OCI-LY1 (cell line): Measurements from ENCODE around the gene MCC.

Experiments used
- H2AFZ ChIP-seq: fragments of 200-600 bp; sonication (generic), shearing (Covaris generic); 2 replicates; pipeline ENCODE4 v1.6.0; 2014; ENCODE audit warnings: antibody characterized with exemption, mild to moderate bottlenecking, low read length
- H3F3A ChIP-seq: fragments of 200-600 bp; sonication (generic), shearing (Covaris generic); 2 replicates; pipeline ENCODE4 v1.6.0; 2014; ENCODE audit warnings: mild to moderate bottlenecking, antibody characterized with exemption, low read length, moderate library complexity; ENCODE audit not compliant: insufficient read depth
- H3K27ac ChIP-seq: fragments of 200-600 bp; sonication (generic); 2 replicates; pipeline ENCODE4 v1.5.1; 2014; ENCODE audit warnings: low read length, mixed run types, mild to moderate bottlenecking, low read depth; ENCODE audit not compliant: poor library complexity, severe bottlenecking
- H3K27me3 ChIP-seq: fragments of 200-600 bp; sonication (generic); 2 replicates; pipeline ENCODE4 v1.6.0; 2014; ENCODE audit warnings: antibody characterized with exemption, mild to moderate bottlenecking, low read length, moderate library complexity; ENCODE audit not compliant: insufficient read depth
- H3K36me3 ChIP-seq: fragments of 200-600 bp; sonication (generic); 2 replicates; pipeline ENCODE4 v1.6.1; 2014; ENCODE audit warnings: mild to moderate bottlenecking, antibody characterized with exemption, low read length, moderate library complexity, mixed read lengths; ENCODE audit not compliant: insufficient read depth
- H3K4me1 ChIP-seq: fragments of 200-600 bp; sonication (generic); 2 replicates; pipeline ENCODE4 v1.5.1; 2014; ENCODE audit warnings: mild to moderate bottlenecking, low read length, moderate library complexity; ENCODE audit not compliant: insufficient read depth, severe bottlenecking
- H3K4me2 ChIP-seq: fragments of 200-600 bp; sonication (generic), shearing (Covaris generic); 2 replicates; pipeline ENCODE4 v1.6.1; 2014; ENCODE audit warnings: low read length
- H3K4me3 ChIP-seq: fragments of 200-600 bp; sonication (generic); 2 replicates; pipeline ENCODE4 v1.5.1; 2014; ENCODE audit warnings: low read length, low read depth, mild to moderate bottlenecking, mixed read lengths; ENCODE audit not compliant: poor library complexity, severe bottlenecking
- H3K79me2 ChIP-seq: fragments of 200-600 bp; shearing (Covaris generic); 2 replicates; pipeline ENCODE4 v1.6.1; 2016; ENCODE audit warnings: mixed run types, low read length, mixed read lengths; ENCODE audit not compliant: insufficient read depth
- H3K9ac ChIP-seq: fragments of 200-600 bp; sonication (generic), shearing (Covaris generic); 2 replicates; pipeline ENCODE4 v1.6.1; 2014; ENCODE audit warnings: mild to moderate bottlenecking, low read length, mixed read lengths
- H3K9me2 ChIP-seq: fragments of 200-600 bp; sonication (generic), shearing (Covaris generic); 2 replicates; pipeline ENCODE4 v1.6.1; 2014; ENCODE audit warnings: low read depth, mild to moderate bottlenecking, low read length, mixed read lengths
- H3K9me3 ChIP-seq: fragments of 200-600 bp; shearing (Covaris generic); 2 replicates; pipeline ENCODE4 v1.6.1; 2014; ENCODE audit warnings: low read length, mixed read lengths
- H4K20me1 ChIP-seq: fragments of 200-600 bp; sonication (generic), shearing (Covaris generic); 2 replicates; pipeline ENCODE4 v1.6.0; 2016; ENCODE audit warnings: mild to moderate bottlenecking, low read length; ENCODE audit not compliant: insufficient read depth
- EZH2 ChIP-seq: fragments of 200-600 bp; sonication (generic), shearing (Covaris generic); IDR thresholded peaks from 2 replicates; pipeline ENCODE4 v1.8.0; 2017; ENCODE audit warnings: borderline replicate concordance, mixed run types, mild to moderate bottlenecking, antibody characterized with exemption, low read length, moderate library complexity, mixed read lengths
- TF ChIP-seq, protein P1 (sequence below): fragments of 200-600 bp; sonication (generic), shearing (Covaris generic); IDR thresholded peaks from 2 replicates; pipeline ENCODE4 v1.5.1; 2017; ENCODE audit warnings: mild to moderate bottlenecking, antibody characterized with exemption, low read length, moderate library complexity, mixed read lengths

Gene MCC

DNA sequence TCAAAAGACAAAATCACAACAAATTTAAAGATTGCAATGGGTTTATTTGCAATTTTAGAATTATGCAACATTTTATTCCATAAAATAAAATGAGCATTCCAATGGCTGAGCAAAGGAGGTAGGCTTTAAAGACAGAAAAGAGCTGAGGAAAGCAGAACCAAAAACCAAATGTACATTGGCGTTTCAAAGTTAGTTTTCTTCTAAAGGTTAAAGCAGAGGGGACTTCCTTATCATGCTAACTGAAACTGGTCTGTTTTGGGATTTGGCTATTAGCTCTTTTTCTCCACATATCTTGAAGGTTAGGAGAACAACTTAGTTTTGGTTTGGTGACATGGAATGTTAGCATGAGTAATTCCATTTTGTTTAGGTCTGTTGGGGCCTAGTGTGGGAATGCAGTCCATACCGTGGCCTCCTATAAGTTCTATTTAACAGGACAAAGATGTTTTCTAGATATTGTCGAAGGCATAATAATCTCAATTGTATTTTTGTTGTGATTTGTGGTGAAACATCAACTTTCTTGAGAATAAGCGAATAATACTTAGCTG is 491.4 kb downstream of the MCC start:
- Histone ChIP-seq H3K4me3 (no peak overlapping the region), H3K79me2 (peaks cover 36% of the 10 kb centered on the region)

DNA sequence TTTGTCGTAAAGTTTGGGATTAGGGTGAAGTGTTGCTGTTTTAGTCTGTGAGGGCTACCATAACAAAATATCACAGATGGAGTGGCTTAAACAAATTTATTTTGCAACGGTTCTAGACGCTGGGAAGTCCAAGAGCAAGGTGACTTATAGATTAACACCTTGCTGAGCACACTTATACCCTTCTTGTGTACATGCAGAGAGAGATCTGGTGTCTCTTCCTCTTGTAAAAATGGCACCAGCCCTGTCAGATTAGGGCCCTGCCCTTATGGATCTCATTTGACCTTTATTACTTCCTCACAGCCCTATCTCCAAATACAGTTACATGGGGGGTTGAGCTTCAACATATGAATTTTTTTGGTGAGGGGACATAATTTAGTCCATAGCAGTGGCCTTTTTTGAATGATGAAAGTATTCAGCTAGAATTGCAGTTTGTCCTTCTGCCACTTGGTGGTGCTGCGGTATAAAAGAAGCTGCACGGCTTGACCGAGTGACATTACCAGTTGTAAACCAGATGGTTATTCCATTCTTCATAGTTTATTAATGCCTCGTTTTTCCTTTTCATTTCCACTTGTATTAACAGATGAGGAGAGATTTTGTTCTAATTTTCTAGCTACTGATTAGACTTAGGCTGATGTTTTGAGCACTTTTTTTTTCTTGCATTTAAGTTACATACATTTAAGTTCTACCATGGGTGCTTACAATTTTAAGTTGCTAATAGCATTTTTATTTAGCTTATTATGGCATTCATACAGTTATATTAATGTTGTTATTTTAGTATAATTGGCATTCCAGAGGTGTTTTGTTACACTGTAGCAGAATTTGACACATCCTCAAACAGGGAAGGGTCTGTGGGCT is 492.3 kb downstream of the MCC start:
- no peaks in the 10 kb centered on the region for H3F3A ChIP-seq
- H3K27ac ChIP-seq = no peak overlapping the region
- no peak overlapping the region for H3K4me2 ChIP-seq
- H3K9me3 ChIP-seq = no peaks in the 10 kb centered on the region
- no peak overlapping the region for H3K4me3 ChIP-seq
- peaks cover 4% of the 10 kb centered on the region; the same call in 1 of the 2 replicates for H4K20me1 ChIP-seq
- H3K4me1 ChIP-seq = peaks cover 5% of the 10 kb centered on the region
- peaks cover 45% of the 10 kb centered on the region for H3K79me2 ChIP-seq
- H3K9me2 ChIP-seq = no peaks in the 10 kb centered on the region
- H3K27me3 ChIP-seq = no peaks in the 10 kb centered on the region
- no peak overlapping the region for H3K9ac ChIP-seq
- peaks cover 68% of the 10 kb centered on the region; the same call in 1 of the 2 replicates for H3K36me3 ChIP-seq
- no peak overlapping the region for H2AFZ ChIP-seq
- no peak for TF ChIP-seq EZH2
- TF ChIP-seq, protein P1, sequence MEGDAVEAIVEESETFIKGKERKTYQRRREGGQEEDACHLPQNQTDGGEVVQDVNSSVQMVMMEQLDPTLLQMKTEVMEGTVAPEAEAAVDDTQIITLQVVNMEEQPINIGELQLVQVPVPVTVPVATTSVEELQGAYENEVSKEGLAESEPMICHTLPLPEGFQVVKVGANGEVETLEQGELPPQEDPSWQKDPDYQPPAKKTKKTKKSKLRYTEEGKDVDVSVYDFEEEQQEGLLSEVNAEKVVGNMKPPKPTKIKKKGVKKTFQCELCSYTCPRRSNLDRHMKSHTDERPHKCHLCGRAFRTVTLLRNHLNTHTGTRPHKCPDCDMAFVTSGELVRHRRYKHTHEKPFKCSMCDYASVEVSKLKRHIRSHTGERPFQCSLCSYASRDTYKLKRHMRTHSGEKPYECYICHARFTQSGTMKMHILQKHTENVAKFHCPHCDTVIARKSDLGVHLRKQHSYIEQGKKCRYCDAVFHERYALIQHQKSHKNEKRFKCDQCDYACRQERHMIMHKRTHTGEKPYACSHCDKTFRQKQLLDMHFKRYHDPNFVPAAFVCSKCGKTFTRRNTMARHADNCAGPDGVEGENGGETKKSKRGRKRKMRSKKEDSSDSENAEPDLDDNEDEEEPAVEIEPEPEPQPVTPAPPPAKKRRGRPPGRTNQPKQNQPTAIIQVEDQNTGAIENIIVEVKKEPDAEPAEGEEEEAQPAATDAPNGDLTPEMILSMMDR = peak; percentile 94

More for the DNA sequence above, 491.4 kb downstream of the MCC start:
- Histone ChIP-seq H3K4me1 (no peaks in the 10 kb centered on the region), H3K36me3 (peaks cover 77% of the 10 kb centered on the region; the same call in 1 of the 2 replicates), H4K20me1 (0 out of 2 replicates have a peak, but pooled peaks cover 4% of the 10 kb centered on the region), H3K27me3 (no peaks in the 10 kb centered on the region), H3K9ac (no peak overlapping the region), H3K9me2 (no peaks in the 10 kb centered on the region), H3K4me2 (no peak overlapping the region), H3F3A (no peaks in the 10 kb centered on the region), H3K9me3 (no peaks in the 10 kb centered on the region), H3K27ac (no peak overlapping the region), H2AFZ (no peak overlapping the region)
- TF ChIP-seq, protein P1 = no peak
- no peak for TF ChIP-seq EZH2

DNA sequence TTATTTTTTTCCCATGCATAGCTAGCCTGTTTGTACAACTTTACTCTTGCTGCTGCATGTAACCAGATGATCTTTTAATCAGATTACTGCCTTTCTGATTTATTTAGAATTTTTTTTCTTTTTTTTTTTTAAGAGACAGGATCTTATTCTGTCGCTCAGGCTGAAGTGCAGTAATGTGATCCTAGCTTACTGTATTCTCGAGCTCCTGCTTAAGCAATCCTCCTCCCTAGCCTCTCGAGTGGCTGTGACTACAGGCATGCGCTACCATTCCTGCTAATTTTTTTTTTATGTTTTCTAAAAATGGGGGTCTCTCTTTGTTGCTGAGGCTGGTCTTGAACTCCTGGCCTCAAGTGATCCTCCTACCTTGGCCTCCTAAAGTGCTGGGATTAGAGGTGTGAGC is 502.0 kb downstream of the MCC start:
- H3K4me2 ChIP-seq = no peak overlapping the region
- H3K4me3 ChIP-seq = no peak overlapping the region
- H3K9me3 ChIP-seq = no peaks in the 10 kb centered on the region
- H3K9me2 ChIP-seq = no peaks in the 10 kb centered on the region
- H2AFZ ChIP-seq = no peak overlapping the region
- no peaks in the 10 kb centered on the region for H3F3A ChIP-seq
- no peak overlapping the region for H3K27ac ChIP-seq
- no peaks in the 10 kb centered on the region for H3K27me3 ChIP-seq
- peaks cover 98% of the 10 kb centered on the region for H3K79me2 ChIP-seq
- H3K9ac ChIP-seq = no peak overlapping the region
- H3K36me3 ChIP-seq = peaks cover 65% of the 10 kb centered on the region
- no peak for TF ChIP-seq EZH2
- TF ChIP-seq, protein P1 = no peak
- peaks cover 4% of the 10 kb centered on the region for H3K4me1 ChIP-seq
- H4K20me1 ChIP-seq = no peaks in the 10 kb centered on the region; the same call in 1 of the 2 replicates
